Fibroblast of lung (primary cell): ENCODE measurements around the gene PACSIN2. TPM values are rescaled to one million over a fixed set of nuclear protein-coding genes. Genes with fewer than 3 reads are reported as not detected.

Experiments
- DNase-seq, 2 donors: peaks; one replicate each; pipeline versions ENCODE4 v3.0.0 to v3.0.0-alpha.2; 2010; ENCODE audit warnings: low read depth in 2 of 2
- H2AFZ ChIP-seq: 2 replicates; pipeline ENCODE4 v1.5.1; 2012; ENCODE audit warnings: low read length, control low read depth, inconsistent platforms
- H3K27ac ChIP-seq: 2 replicates; pipeline ENCODE4 v1.5.1; 2011; ENCODE audit warnings: low read length, control low read depth; ENCODE audit not compliant: insufficient read depth
- H3K27me3 ChIP-seq: 2 replicates; pipeline ENCODE4 v1.5.1; 2011; ENCODE audit warnings: mild to moderate bottlenecking, low read length; ENCODE audit not compliant: control insufficient read depth, insufficient read depth
- H3K36me3 ChIP-seq: 2 replicates; pipeline ENCODE4 v1.5.1; 2011; ENCODE audit warnings: low read length; ENCODE audit not compliant: control insufficient read depth, insufficient read depth
- H3K4me1 ChIP-seq: 2 replicates; pipeline ENCODE4 v1.5.1; 2011; ENCODE audit warnings: low read length; ENCODE audit not compliant: control insufficient read depth, insufficient read depth; ENCODE audit errors: extremely low read depth
- H3K4me2 ChIP-seq: 2 replicates; pipeline ENCODE4 v1.5.1; 2011; ENCODE audit warnings: low read length, control low read depth; ENCODE audit not compliant: insufficient read depth; ENCODE audit errors: extremely low read depth
- H3K4me3 ChIP-seq, 4 experiments: fragments of 200-600 bp in 1 of 4; sonication (generic) in 1 of 4; replicated peaks in 1 of 4; 2 replicates each; pipeline ENCODE4 v1.5.1; 2011 to 2016; ENCODE audit warnings: low read length in 4 of 4, low read depth in 3 of 4, mild to moderate bottlenecking in 3 of 4, control low read depth in 2 of 4, inconsistent platforms in 1 of 4, mixed read lengths in 1 of 4; ENCODE audit not compliant: insufficient read depth in 1 of 4; ENCODE audit errors: control extremely low read depth in 1 of 4
- H3K79me2 ChIP-seq: 2 replicates; pipeline ENCODE4 v1.5.1; 2012; ENCODE audit warnings: mild to moderate bottlenecking, low read length, inconsistent platforms; ENCODE audit not compliant: control insufficient read depth, insufficient read depth
- H3K9ac ChIP-seq: 2 replicates; pipeline ENCODE4 v1.5.1; 2011; ENCODE audit warnings: mild to moderate bottlenecking, low read length, control low read depth; ENCODE audit not compliant: insufficient read depth
- H3K9me3 ChIP-seq: 2 replicates; pipeline ENCODE4 v1.5.1; 2012; ENCODE audit warnings: low read depth, low read length; ENCODE audit not compliant: control insufficient read depth, insufficient read depth
- H4K20me1 ChIP-seq: 2 replicates; pipeline ENCODE4 v1.5.1; 2011; ENCODE audit warnings: low read length; ENCODE audit not compliant: control insufficient read depth, insufficient read depth; ENCODE audit errors: extremely low read depth
- EZH2 ChIP-seq: IDR thresholded peaks from 2 replicates; pipeline ENCODE4 v1.5.1; 2012; ENCODE audit warnings: low read length, control low read depth, mild to moderate bottlenecking; ENCODE audit errors: missing control alignments
- polyA plus RNA-seq, 2 donors: library from polyadenylated mRNA; depleted of rRNA in 1 of 2; stranded (reverse) in 1 of 2; unstranded in 1 of 2; fragments of >200 nt; gene quantifications; 2 replicates each; pipeline ENCODE4 v1.2.1, GENCODE V29; 2011 to 2012; ENCODE audit warnings: missing spikeins in 1 of 2
- total RNA-seq: library from RNA; depleted of rRNA; stranded (reverse); fragments of >200 nt; gene quantifications from 2 replicates; pipeline ENCODE4 v1.2.1, GENCODE V29; 2014
- TF ChIP-seq, protein P1 (sequence below), 2 donors: IDR thresholded peaks in 1 of 2; conservative IDR thresholded peaks in 1 of 2; 1 replicate in 1 of 2; 2 replicates in 1 of 2; pipeline ENCODE4 v1.5.1; 2011 to 2012; ENCODE audit warnings: low read length in 2 of 2, control low read depth in 1 of 2, inconsistent platforms in 1 of 2, low read depth in 1 of 2, mild to moderate bottlenecking in 1 of 2

PACSIN2 gene
- total and polyA plus RNA-seq, 2 donors (not counting 1 experiment from before 2014, with no cell fraction given): 30.1 to 41.4 TPM

DNA sequence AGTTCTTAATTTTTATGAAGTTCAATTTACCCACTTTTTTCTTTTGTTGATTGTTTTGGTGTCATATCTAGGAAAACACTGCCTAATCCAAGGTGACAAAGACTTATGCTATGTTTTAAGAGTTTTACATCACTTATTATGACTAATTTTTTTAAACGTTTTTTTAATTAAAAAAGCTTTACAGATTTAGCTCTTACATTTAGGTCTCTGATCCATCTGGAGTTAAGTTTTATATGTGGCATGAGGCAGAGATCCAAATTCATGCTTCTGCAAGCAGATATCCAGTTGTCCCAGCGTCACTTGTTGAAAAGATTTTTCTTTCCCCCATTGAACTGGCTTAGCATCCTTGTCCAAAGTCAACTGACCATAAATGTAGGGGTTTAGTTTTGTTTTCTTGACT lies 72.6 kb downstream of the PACSIN2 start:
- peaks cover 29% of the 10 kb centered on the region for H3K79me2 ChIP-seq
- no peaks in the 10 kb centered on the region for H3K27me3 ChIP-seq
- DNase-seq: no peak
- H3K27ac ChIP-seq: no peak overlapping the region
- no peak overlapping the region for H2AFZ ChIP-seq
- H3K9me3 ChIP-seq: no peaks in the 10 kb centered on the region
- H4K20me1 ChIP-seq: no peaks in the 10 kb centered on the region
- no peak overlapping the region for H3K4me3 ChIP-seq
- no peak for TF ChIP-seq EZH2
- TF ChIP-seq, protein P1, sequence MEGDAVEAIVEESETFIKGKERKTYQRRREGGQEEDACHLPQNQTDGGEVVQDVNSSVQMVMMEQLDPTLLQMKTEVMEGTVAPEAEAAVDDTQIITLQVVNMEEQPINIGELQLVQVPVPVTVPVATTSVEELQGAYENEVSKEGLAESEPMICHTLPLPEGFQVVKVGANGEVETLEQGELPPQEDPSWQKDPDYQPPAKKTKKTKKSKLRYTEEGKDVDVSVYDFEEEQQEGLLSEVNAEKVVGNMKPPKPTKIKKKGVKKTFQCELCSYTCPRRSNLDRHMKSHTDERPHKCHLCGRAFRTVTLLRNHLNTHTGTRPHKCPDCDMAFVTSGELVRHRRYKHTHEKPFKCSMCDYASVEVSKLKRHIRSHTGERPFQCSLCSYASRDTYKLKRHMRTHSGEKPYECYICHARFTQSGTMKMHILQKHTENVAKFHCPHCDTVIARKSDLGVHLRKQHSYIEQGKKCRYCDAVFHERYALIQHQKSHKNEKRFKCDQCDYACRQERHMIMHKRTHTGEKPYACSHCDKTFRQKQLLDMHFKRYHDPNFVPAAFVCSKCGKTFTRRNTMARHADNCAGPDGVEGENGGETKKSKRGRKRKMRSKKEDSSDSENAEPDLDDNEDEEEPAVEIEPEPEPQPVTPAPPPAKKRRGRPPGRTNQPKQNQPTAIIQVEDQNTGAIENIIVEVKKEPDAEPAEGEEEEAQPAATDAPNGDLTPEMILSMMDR (conservative IDR thresholded peaks at IDR 0.05 in 1 of 2, IDR thresholded peaks at IDR 0.05 in 1 of 2; ENCODE audit: low read depth in 1 of 2, low read length in 2 of 2): no peak
- H3K9ac ChIP-seq: no peak overlapping the region
- H3K4me2 ChIP-seq: no peak overlapping the region
- H3K4me1 ChIP-seq: peaks cover 24% of the 10 kb centered on the region
- H3K36me3 ChIP-seq: peaks cover 2% of the 10 kb centered on the region

DNA sequence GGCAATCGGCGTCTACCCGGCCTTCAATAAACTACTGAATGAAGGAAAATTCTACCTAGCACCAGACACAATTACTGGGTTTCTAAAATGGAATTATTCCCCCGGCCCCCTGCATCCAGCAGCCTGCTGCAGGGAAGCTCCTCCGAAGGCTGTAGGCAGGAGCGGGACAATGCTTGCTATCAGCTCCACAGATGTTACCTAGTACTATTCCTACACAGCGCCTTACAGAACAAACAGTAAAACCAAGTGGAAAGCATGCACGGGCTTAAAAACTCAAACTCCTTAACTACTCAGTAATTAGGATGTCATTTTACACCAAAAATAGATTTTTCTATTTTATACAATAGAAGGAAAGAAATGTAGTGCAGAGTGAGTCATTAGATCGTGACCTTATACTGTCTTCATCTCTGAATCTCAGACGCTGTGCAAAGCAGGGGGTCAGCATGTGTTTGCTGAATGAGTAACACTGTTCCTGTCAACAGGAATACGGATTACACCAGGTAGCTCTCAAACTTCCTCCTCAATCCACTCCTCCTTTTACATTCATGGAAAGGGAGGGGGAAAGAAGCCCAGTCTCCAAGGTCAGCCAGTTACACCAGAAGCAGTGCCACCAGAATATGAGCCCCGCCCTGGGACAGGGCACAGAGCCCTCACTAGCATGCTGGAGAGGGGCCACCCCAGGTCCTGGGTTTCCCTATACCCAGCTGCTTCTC lies 74.9 kb downstream of the PACSIN2 start:
- H3K4me1 ChIP-seq: peaks cover 26% of the 10 kb centered on the region
- peak; percentile 69 to 90 for DNase-seq
- TF ChIP-seq EZH2: no peak
- TF ChIP-seq, protein P1 (conservative IDR thresholded peaks at IDR 0.05 in 1 of 2, IDR thresholded peaks at IDR 0.05 in 1 of 2; ENCODE audit: low read depth in 1 of 2, low read length in 2 of 2): no peak
- H3K4me2 ChIP-seq: peak overlapping the region; percentile 56
- H3K27ac ChIP-seq: peak overlapping the region; percentile 73
- H3K79me2 ChIP-seq: peaks cover 22% of the 10 kb centered on the region
- no peak overlapping the region for H2AFZ ChIP-seq
- no peaks in the 10 kb centered on the region for H3K9me3 ChIP-seq
- no peak overlapping the region for H3K4me3 ChIP-seq
- H4K20me1 ChIP-seq: no peaks in the 10 kb centered on the region
- no peaks in the 10 kb centered on the region for H3K36me3 ChIP-seq
- no peaks in the 10 kb centered on the region for H3K27me3 ChIP-seq
- H3K9ac ChIP-seq: no peak overlapping the region

DNA sequence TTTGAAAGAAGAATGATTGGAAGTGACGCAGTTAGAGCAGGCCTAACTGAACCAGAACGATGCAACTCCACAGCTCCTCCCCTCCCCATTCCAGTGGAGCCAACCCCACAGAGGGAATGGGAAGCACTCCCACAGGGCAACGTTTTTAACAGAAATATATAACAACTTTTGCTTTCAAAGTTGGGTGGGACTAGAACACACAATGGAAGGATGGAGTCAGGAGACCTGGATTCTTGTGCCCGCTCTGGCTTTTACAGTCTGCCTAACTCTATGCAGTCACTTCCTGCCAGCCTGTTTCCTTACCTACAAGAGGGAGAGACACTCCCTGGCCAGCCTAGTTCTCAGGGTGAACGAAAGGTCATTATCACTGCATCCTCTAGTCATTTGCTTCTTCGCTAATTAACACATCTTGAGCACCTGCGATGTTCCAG lies 75.5 kb downstream of the PACSIN2 start:
- Histone ChIP-seq H3K4me3 (no peak overlapping the region), H3K79me2 (peaks cover 21% of the 10 kb centered on the region), H4K20me1 (no peaks in the 10 kb centered on the region), H3K4me2 (peak overlapping the region; percentile 56), H3K27me3 (no peaks in the 10 kb centered on the region), H3K36me3 (no peaks in the 10 kb centered on the region), H3K27ac (peak overlapping the region; percentile 73), H3K9ac (no peak overlapping the region), H3K9me3 (no peaks in the 10 kb centered on the region), H3K4me1 (peaks cover 28% of the 10 kb centered on the region), H2AFZ (no peak overlapping the region)
- no peak for DNase-seq
- no peak for TF ChIP-seq EZH2
- TF ChIP-seq, protein P1 (conservative IDR thresholded peaks at IDR 0.05 in 1 of 2, IDR thresholded peaks at IDR 0.05 in 1 of 2; ENCODE audit: low read depth in 1 of 2, low read length in 2 of 2): no peak
